Lung (tissue), 12 donors: ENCODE results near the gene TNFRSF1A. TPM values are rescaled to one million over a fixed set of nuclear protein-coding genes. Genes with fewer than 3 reads are reported as not detected.
A peak's percentile ranks its signal among the peaks of the same experiment; 100 is the strongest.

Experiments used
- ATAC-seq: fragments of 200-7000 bp; cut with Tn5 transposase; one replicate; pipeline ENCODE4 v1.9.1; 2020; ENCODE audit warnings: moderate number of reproducible peaks; ENCODE audit not compliant: insufficient read depth, low FRiP score
- DNase-seq, 3 donors: peaks; one replicate each; pipeline ENCODE4 v3.0.0-alpha.2; 2013 to 2017
- H3K27ac ChIP-seq, 2 donors: one replicate each; pipeline ENCODE4 v1.5.1; 2013; ENCODE audit warnings: mild to moderate bottlenecking in 2 of 2, moderate library complexity in 2 of 2, control low read depth in 1 of 2, inconsistent platforms in 1 of 2, low read depth in 1 of 2, low read length in 1 of 2
- H3K27me3 ChIP-seq, 3 donors: one replicate each; pipeline ENCODE4 v1.5.1; 2013; ENCODE audit warnings: low read length in 2 of 3; ENCODE audit not compliant: control insufficient read depth in 3 of 3, insufficient read depth in 3 of 3
- H3K36me3 ChIP-seq, 4 donors: one replicate each; pipeline ENCODE4 v1.5.1; 2013; ENCODE audit warnings: low read length in 4 of 4, mild to moderate bottlenecking in 1 of 4, moderate library complexity in 1 of 4; ENCODE audit not compliant: control insufficient read depth in 4 of 4, insufficient read depth in 4 of 4
- H3K4me1 ChIP-seq, 5 donors: one replicate each; pipeline ENCODE4 v1.5.1; 2013; ENCODE audit warnings: low read length in 5 of 5, mild to moderate bottlenecking in 2 of 5, moderate library complexity in 1 of 5; ENCODE audit not compliant: control insufficient read depth in 5 of 5, insufficient read depth in 5 of 5
- H3K4me3 ChIP-seq: one replicate; pipeline ENCODE4 v1.5.1; 2013; ENCODE audit warnings: mild to moderate bottlenecking, control low read depth, moderate library complexity
- H3K9ac ChIP-seq, 2 donors: one replicate each; pipeline ENCODE4 v1.5.1; 2013; ENCODE audit warnings: low read length in 2 of 2, control low read depth in 1 of 2; ENCODE audit not compliant: insufficient read depth in 1 of 2
- H3K9me3 ChIP-seq, 4 donors: one replicate each; pipeline ENCODE4 v1.5.1; 2013; ENCODE audit warnings: low read length in 3 of 4, mild to moderate bottlenecking in 1 of 4, moderate library complexity in 1 of 4; ENCODE audit not compliant: control insufficient read depth in 4 of 4, insufficient read depth in 3 of 4
- CTCF ChIP-seq: IDR thresholded peaks from 2 replicates; pipeline ENCODE4 v1.5.1; 2012; ENCODE audit warnings: mild to moderate bottlenecking; ENCODE audit errors: control extremely low read depth, extremely low read depth
- WGBS, 2 donors: extraction: QIAGEN DNeasy Blood & Tissue Kit; methylation state at CpG; one replicate each; pipeline ENCODE4 v1.1.7; 2013; 5-methylcytosine and 5-hydroxymethylcytosine counted together
- polyA plus RNA-seq, 2 donors: library from polyadenylated mRNA; stranded (reverse); fragments of 200-250 nt; gene quantifications; one replicate each; pipeline ENCODE4 v1.2.1, GENCODE V29; 2013
- total RNA-seq, 2 donors: library from RNA; depleted of rRNA in 1 of 2; stranded (reverse); fragments of >200 nt in 1 of 2; gene quantifications; one replicate each; pipeline ENCODE4 v1.2.1, GENCODE V29; 2014 to 2021
- donor health status: control.
- donor health status: control.
- donor health status: Bipolar disorder and iron deficiency.
- donor health status: healthy.
- donor health status: DM: yes; HTN: yes; CAD: no.

TNFRSF1A gene
- total and polyA plus RNA-seq, 4 donors: 81.6 to 184 (median 178) TPM

GRCh38 chr12:6330999-6331714, 10.7 kb downstream of the TNFRSF1A start:
- Histone ChIP-seq H3K9ac (no peak overlapping the region), H3K4me1 (peaks cover 9 to 28% (median 16%) of the 10 kb centered on the region in 5 donors), H3K4me3 (no peak overlapping the region), H3K9me3 (no peaks in the 10 kb centered on the region), H3K27me3 (no peaks in the 10 kb centered on the region), H3K36me3 (peaks cover 36 to 63% (median 43%) of the 10 kb centered on the region in 4 donors), H3K27ac (peak overlapping the region in 1 of 2 donors; percentile 42)
- TF ChIP-seq CTCF: no peak
- 80 to 93% methylated on average over 4 of the region's 4 CpGs for WGBS, 2 donors
- ATAC-seq: no peak
- DNase-seq: no peak

GRCh38 chr12:6330192-6330591, 11.7 kb downstream of the TNFRSF1A start:
- peak overlapping the region in 1 of 2 donors; percentile 2 for H3K27ac ChIP-seq
- no peak overlapping the region for H3K4me3 ChIP-seq
- H3K36me3 ChIP-seq: peaks cover 36 to 63% (median 43%) of the 10 kb centered on the region in 4 donors
- no peaks in the 10 kb centered on the region for H3K27me3 ChIP-seq
- ATAC-seq: no peak
- H3K9ac ChIP-seq: no peak overlapping the region
- DNase-seq: no peak
- WGBS, 2 donors: 81 to 82% methylated on average over 5 of the region's 5 CpGs
- no peak for TF ChIP-seq CTCF
- peaks cover 6 to 26% (median 8%) of the 10 kb centered on the region in 5 donors for H3K4me1 ChIP-seq
- H3K9me3 ChIP-seq: no peaks in the 10 kb centered on the region

- DNase-seq: no peak
- 79 to 83% methylated on average over 15 of the region's 15 CpGs for WGBS, 2 donors
- no peak for TF ChIP-seq CTCF
Observed at GRCh38 chr12:6329703-6330064, 12.2 kb downstream of the TNFRSF1A start.

More at GRCh38 chr12:6329703-6330064, 12.2 kb downstream of the TNFRSF1A start:
- H3K9ac ChIP-seq: no peak overlapping the region
- no peak overlapping the region for H3K27ac ChIP-seq
- no peaks in the 10 kb centered on the region for H3K27me3 ChIP-seq
- ATAC-seq: no peak
- H3K9me3 ChIP-seq: no peaks in the 10 kb centered on the region
- H3K36me3 ChIP-seq: peaks cover 36 to 62% (median 43%) of the 10 kb centered on the region in 4 donors
- no peak overlapping the region for H3K4me3 ChIP-seq
- peaks cover under 1 to 27% (median 6%) of the 10 kb centered on the region in 5 donors for H3K4me1 ChIP-seq
